Left colon (tissue), 2 donors: Measurements from ENCODE around the gene DDX56. TPM values are rescaled to one million over a fixed set of nuclear protein-coding genes. Genes with fewer than 3 reads are reported as not detected.
A peak's percentile ranks its signal among the peaks of the same experiment; 100 is the strongest.

ENCODE experiments used
- ATAC-seq: fragments of 200-7000 bp; cut with Tn5 transposase; one replicate; pipeline ENCODE4 v1.9.1; 2020; ENCODE audit warnings: mild to moderate bottlenecking, moderate library complexity
- DNase-seq, 2 donors: peaks; one replicate each; pipeline ENCODE4 v3.0.0-alpha.2; 2020
- intact Hi-C, 2 donors: fragments of 100-400 bp; cut with DNase I in 1 of 2; cut with micrococcal nuclease in 1 of 2; formaldehyde crosslinking; loops; one replicate each; pipeline versions ENCODE4 v1.11.2 to v1.14.0; 2022; cut with DNase I, micrococcal nuclease
- total RNA-seq, 2 donors: library from RNA; stranded (reverse); fragmentation: NEBNext Ultra II Directional; extraction: Animal tissue kit (Norgen Biotek cat#: 25700); gene quantifications; one replicate each; pipeline ENCODE4 v1.2.1, GENCODE V29; 2021
- donor health status: DM: no; HTN: no; CAD: no.
- donor health status: DM: yes; HTN: yes; CAD: no.

Gene DDX56
- total RNA-seq, 2 donors from 2014 or later = 36.5 to 59.2 TPM

DNA sequence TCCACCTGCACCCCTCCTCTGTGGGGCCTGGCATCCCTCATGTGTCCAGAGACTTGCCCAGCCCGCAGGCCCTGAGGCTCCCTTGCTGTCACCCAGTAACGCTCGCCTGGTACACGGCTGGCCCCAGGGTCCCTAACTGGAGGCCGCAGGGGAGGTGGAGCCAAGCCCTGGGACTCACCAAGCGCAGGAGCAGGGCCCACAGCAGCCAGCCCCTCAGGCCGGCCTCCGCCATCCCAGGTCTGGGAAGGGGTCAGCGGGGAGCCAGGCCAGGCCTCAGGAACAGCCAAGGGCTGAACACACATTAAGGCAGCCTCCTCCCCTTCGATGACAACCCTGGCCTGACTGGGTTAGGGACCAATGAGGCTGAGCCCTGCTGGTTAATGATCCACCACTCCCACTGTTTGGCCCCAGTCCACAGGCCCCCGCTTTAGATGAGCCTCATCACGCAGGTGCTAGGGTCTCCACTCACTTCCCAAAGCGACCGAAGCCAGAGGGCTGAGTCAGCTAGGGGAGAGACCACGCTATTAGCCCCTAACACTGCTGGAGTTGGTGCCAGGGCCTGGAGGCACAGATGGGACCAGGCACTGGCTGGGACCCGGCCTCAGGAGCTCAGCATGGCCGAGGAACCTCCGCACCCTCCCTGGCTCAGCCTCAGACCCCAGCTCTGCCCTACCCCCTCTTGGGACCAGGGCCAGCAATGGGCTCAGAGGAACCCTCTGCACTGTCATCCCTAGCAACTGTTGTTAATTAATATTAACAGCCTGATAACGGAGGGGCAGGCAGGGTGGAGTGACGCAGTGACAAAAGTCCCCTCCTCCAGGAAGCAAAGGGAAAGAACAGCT, 32.5 kb downstream of the DDX56 start, which contains the start of gene NPC1L1:
NPC1L1 (minus strand) TSS at position 303 of the 842 bp plus-strand sequence; CDS start at position 232, 71 bp downstream.
- intact Hi-C loops = no loop called here
- no peak for ATAC-seq
- no peak for DNase-seq

DNA sequence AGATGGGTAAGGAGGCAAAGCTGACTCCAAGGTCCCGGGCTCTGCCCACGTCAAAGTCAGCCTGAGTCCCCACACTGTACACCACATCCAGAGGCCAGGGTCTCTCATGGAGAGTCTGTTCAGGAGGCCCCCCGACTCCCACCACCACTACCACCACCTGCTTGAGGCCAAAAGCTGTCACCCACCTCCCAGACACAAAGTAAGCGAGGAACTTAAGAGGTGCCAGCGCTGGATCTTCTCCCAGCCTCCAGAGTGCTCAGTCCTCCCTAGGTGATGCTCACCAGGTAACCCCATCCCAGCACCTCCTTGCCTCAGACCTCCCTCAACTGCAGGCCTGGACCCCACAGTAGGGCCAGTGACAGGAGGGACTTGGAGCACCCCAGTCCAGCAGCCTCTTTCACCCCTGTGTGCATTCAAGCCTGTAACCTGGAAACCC, 33.1 kb downstream of the DDX56 start:
- DNase-seq = no peak
- intact Hi-C loops = no loop called here
- ATAC-seq = no peak

DNA sequence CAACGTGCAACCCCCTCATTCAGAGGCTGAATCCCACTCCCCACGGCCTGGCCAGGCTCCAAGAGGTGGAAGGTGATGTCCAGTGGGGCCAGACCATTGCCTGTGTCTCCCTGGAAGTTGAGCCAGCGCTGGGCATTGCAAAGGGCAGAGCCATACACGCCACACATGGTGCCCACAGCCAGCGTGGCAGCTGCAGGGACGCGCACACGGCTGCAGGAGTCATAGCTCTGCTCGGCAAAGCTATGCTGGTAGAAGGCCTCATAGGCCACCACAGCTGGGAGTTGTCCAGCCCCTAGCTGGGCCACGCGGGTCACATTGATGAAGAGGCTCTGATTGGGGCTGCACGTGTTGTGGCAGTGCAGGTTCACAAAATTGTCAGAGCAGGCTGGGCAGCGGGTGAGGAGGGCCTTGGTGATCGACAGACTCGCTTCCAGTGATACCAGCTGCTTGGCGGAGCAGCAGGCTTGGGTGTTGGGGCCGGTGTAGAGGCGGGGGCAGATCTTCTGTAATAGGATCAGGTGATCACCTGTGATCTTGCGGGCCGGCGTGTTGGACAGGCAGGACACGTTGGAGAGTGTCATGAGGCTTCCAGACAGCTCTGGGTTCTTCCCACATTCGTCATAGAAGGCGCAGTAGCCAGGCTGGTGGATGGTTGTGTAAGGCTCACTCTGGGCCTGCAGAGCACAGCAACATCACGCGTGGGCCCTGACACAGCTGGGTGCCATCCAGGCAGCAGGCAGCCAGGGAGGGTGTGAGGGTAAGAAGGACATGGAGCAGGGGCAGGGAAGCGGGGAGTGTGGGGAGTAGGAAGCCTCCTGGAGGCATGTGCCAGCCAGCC, 33.8 kb downstream of the DDX56 start:
- intact Hi-C loops = no loop called here
- DNase-seq = no peak
- ATAC-seq = no peak

GRCh38 chr7:44538798-44539668, 34.7 kb downstream of the DDX56 start:
- DNase-seq = no peak
- ATAC-seq = no peak
- intact Hi-C loops = no loop called here

- ATAC-seq = no peak
These were observed 35.5 kb downstream of the DDX56 start for GRCh38 chr7:44538093-44538797.

GRCh38 chr7:44537442-44537841, 36.3 kb downstream of the DDX56 start:
- DNase-seq (no peak), ATAC-seq (no peak)
- intact Hi-C loops = no loop called here

More at GRCh38 chr7:44538093-44538797, 35.5 kb downstream of the DDX56 start:
- no peak for DNase-seq
- intact Hi-C loops = no loop called here

DNA sequence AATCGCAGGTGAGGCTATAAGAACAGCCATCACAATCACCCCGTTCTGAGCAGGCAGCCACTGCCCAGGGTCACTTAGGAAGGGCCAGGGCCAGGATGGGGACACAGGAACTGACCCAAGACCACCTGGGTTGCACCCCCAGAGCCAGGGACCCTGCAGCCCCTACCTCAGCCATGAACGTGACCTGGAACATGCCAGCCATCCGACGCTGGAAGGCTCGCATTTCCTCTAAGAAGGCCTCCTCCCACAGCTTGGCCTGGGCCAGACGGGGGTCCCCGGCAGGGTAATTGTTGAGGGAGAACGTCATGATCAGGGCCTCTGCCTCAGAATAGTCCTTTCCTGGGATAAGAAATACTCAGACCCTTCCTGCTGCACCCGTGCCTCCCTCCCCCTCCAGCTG, 37.6 kb downstream of the DDX56 start:
- DNase-seq = no peak
- intact Hi-C loops = no loop called here
- ATAC-seq = no peak

GRCh38 chr7:44535348-44536064, 38.2 kb downstream of the DDX56 start:
- intact Hi-C loops = no loop called here
- DNase-seq (no peak), ATAC-seq (no peak)

DNA sequence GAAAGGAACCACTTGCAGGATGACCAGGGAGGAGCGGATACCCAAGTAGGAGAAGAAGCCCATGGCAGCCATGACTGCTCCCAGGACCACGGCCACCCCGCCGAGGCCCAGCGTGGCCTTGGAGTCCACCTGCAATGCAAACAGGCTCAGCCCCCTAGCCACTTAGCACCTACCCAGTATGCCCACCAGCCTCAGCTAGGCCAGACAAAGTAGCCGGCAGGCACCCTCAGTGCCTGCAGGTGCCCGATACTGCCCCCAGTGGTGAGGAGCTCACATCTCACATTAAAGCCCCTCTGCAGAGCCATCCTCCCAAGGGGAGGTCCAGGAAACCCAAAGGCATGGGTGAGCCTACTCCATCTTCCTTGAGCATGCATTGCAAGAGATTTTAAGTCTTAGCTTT, 39.2 kb downstream of the DDX56 start:
- ATAC-seq (peak; percentile 44), DNase-seq (peak in 1 of 2 donors; percentile 18)
- intact Hi-C loops = no loop called here

- intact Hi-C loops = no loop called here
- ATAC-seq = no peak
- no peak for DNase-seq
These were observed 39.6 kb downstream of the DDX56 start for GRCh38 chr7:44534087-44534486.

DNA sequence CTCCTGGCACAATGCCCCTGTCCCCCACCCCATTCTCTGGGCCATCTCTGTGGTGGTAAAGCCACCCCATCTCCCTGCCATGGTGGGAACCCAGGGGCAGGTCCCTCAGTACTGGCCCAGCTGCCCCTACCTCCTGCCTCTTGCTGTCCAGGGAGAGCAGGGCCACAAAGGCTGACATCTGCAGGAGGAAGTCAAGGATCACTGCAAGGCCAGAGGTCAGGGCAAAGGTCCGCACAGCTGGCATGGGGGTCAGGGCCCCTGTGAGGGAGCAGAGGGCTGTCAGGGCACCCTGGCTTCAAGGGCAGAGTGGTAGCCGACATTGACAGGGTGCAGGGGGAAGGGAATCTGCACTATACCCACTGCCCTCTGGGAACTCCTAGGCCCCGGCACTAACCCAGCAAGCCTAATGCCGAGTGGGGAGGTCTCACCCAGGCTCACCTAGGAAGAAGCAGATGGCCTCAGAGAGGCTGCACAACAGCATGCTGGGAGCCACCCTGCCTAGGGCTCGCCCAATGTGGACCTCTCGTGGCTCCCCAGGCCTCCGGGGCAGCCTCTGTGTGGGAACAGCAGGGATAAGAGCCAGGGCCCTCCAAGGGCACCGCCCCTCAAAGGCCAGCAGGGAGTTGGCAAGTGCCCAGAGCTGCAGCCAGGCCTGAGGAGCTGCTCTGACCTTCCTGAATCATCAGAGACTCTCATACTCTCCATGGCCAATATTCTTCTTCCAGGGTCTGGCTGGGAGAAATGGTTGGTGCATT, 40.2 kb downstream of the DDX56 start:
- no peak for DNase-seq
- intact Hi-C loops = no loop called here

DNA sequence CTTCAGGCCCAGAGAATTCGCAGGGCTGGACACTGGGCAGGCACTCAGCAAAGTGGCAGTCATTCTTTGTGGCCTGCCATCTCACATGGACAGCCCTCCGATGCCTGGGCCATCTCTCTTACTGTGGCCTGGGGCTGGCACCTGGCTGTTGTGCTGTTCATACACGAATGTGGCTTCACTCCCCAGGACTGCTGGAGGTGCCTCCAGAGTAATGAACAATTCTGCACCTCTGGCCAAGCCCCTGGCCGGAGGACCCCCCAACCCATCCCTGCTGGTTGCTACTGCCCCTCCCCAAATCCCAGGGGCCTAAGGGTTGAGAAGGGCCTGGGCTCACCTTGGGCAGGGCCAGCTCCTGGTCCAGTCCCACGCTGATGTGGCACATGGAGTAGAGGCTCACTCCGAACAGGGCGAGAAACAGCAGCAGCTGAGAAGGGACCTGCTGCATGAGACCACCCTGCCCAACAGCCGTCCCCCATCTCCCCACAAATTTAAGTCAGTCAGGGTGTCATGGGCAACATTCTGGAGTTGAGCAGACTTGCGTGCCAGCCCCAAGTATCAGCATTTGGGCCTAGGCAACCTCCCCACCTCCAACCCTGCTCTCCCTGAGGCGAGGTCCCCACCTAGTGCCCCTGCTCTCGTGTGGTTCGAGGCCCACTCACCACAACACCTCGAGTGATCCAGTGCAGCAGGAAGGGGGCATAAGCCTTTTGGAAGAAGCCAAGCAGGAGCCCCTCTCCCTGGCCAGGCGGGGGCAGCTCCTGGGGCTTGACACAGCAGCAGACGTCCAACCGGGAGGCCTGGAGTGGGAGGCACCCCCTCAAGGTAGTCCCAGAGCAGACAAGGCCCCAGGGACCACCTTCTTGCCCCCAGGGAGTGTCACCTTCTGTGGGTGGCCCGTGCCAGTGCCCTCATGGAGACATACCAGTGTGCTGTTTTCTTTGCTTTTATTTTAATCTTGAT, 42.0 kb downstream of the DDX56 start:
- ATAC-seq (no peak), DNase-seq (no peak)
- intact Hi-C loops = no loop called here

More for the DNA sequence above, 40.2 kb downstream of the DDX56 start:
- ATAC-seq = no peak

DNA sequence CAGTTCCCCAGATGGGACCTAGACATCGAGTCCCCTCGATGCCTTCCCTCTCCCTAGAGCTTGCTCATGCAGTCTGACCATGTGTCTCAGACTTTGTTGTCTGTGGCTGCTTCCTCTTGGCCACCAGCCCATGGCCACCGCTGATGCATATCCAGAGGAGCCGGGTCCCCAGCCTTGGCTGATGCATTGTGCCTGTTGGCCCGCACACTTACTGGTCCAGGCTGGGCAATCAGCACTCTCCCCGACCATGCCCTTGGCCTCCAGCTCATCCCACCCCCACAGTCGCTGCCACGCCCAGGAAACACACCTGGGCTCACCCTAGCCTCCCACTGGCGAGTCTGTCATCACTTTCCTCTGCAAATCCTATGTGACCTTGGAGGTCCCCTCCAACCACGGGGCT, 42.7 kb downstream of the DDX56 start:
- DNase-seq = no peak
- ATAC-seq = peak; percentile 40
- intact Hi-C loops = no loop called here

- DNase-seq = no peak
- intact Hi-C loops = no loop called here
- no peak for ATAC-seq
These were observed 48.8 kb downstream of the DDX56 start for GRCh38 chr7:44524811-44525388.

GRCh38 chr7:44522315-44522714, 51.4 kb downstream of the DDX56 start:
- ATAC-seq (no peak), DNase-seq (no peak)
- intact Hi-C loops = no loop called here
